ENCODE results near the gene DPP6. TPM values are rescaled to one million over a fixed set of nuclear protein-coding genes. Genes with fewer than 3 reads are reported as not detected.

The DPP6 gene
- total RNA-seq, 4 donors from 2014 or later = 0.94 to 1.9 TPM; not detected in 2

- ATAC-seq (no peak), DNase-seq (no peak)
- TF ChIP-seq POLR2A (IDR thresholded peaks at IDR 0.05) (no peak), CTCF (IDR thresholded peaks at IDR 0.05 in 4 of 5, conservative IDR thresholded peaks at IDR 0.05 in 1 of 5) (no peak)
- in situ Hi-C loops (cut with MboI; ENCODE audit: low sequenced_read_pairs in 4 of 4) (loop anchor here in 1 of 4 donors (25.0 kb wide), 1 partner anchor 272 kb away; no protein-coding TSS in a partner anchor), intact Hi-C loops (cut with DNase I; ENCODE audit: low total_unique reads) (no loop called here)
- peaks cover 0 to under 1% (median 0%) of the 10 kb centered on the region in 3 donors for H3K27me3 ChIP-seq
- no peaks in the 10 kb centered on the region for H3K36me3 ChIP-seq
- H3K4me3 ChIP-seq = no peak overlapping the region
- no peaks in the 10 kb centered on the region for H3K9me3 ChIP-seq
- peaks cover 0 to 3% of the 10 kb centered on the region in 2 donors for H3K4me1 ChIP-seq
- H3K27ac ChIP-seq = no peak overlapping the region
Measured at GRCh38 chr7:154915600-154915999, 863.4 kb downstream of the DPP6 start.

- DNase-seq (no peak), ATAC-seq (no peak)
- TF ChIP-seq POLR2A (IDR thresholded peaks at IDR 0.05) (no peak), CTCF (IDR thresholded peaks at IDR 0.05 in 4 of 5, conservative IDR thresholded peaks at IDR 0.05 in 1 of 5) (no peak)
- Histone ChIP-seq H3K27ac (no peak overlapping the region), H3K4me1 (peaks cover 0 to 3% of the 10 kb centered on the region in 2 donors), H3K4me3 (no peak overlapping the region), H3K27me3 (no peaks in the 10 kb centered on the region), H3K36me3 (no peaks in the 10 kb centered on the region), H3K9me3 (no peaks in the 10 kb centered on the region)
- in situ Hi-C loops (cut with MboI; ENCODE audit: low sequenced_read_pairs in 4 of 4) (loop anchor here in 1 of 4 donors (25.0 kb wide), 1 partner anchor 271 kb away; no protein-coding TSS in a partner anchor), intact Hi-C loops (cut with DNase I; ENCODE audit: low total_unique reads) (no loop called here)
Measured at GRCh38 chr7:154916381-154916780, 864.2 kb downstream of the DPP6 start.

- TF ChIP-seq CTCF (IDR thresholded peaks at IDR 0.05 in 4 of 5, conservative IDR thresholded peaks at IDR 0.05 in 1 of 5) = no peak
- TF ChIP-seq POLR2A (IDR thresholded peaks at IDR 0.05) = no peak
- H3K9me3 ChIP-seq = no peaks in the 10 kb centered on the region
- in situ Hi-C loops (cut with MboI; ENCODE audit: low sequenced_read_pairs in 4 of 4) (loop anchor here in 1 of 4 donors (25.0 kb wide), 1 partner anchor 270 kb away; no protein-coding TSS in a partner anchor), intact Hi-C loops (cut with DNase I; ENCODE audit: low total_unique reads) (no loop called here)
- no peaks in the 10 kb centered on the region for H3K36me3 ChIP-seq
- H3K27ac ChIP-seq = no peak overlapping the region
- H3K4me3 ChIP-seq = no peak overlapping the region
- ATAC-seq (no peak), DNase-seq (no peak)
- H3K27me3 ChIP-seq = no peaks in the 10 kb centered on the region
- H3K4me1 ChIP-seq = peaks cover 0 to 3% of the 10 kb centered on the region in 2 donors
Measured at GRCh38 chr7:154916856-154917807, 864.9 kb downstream of the DPP6 start.

DNA sequence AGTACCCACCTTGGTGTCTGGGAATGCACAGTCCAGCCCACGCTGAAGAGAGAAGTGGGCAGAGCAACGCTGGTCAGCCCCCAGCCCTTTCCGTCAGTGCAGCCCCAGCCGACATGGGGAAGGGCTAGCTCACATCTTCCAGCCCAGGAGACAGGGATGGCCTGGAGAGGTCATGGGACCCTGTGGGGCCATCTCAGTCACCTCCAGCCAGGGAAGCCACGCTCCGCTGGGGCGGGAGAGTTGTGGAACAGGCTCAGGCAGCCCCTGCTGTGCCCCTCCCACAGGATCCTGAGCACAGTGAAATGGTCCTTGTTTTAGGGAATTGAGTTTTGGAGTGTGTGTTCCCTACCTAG is 865.6 kb downstream of the DPP6 start:
- TF ChIP-seq CTCF (IDR thresholded peaks at IDR 0.05 in 4 of 5, conservative IDR thresholded peaks at IDR 0.05 in 1 of 5) = no peak
- no peak for TF ChIP-seq POLR2A (IDR thresholded peaks at IDR 0.05)
- H3K27ac ChIP-seq = no peak overlapping the region
- intact Hi-C loops (cut with DNase I; ENCODE audit: low total_unique reads) = no loop called here
- no peaks in the 10 kb centered on the region for H3K36me3 ChIP-seq
- no peak for DNase-seq
- H3K9me3 ChIP-seq = no peaks in the 10 kb centered on the region
- H3K4me1 ChIP-seq = peaks cover 0 to 3% of the 10 kb centered on the region in 2 donors
- H3K4me3 ChIP-seq = no peak overlapping the region
- ATAC-seq = no peak
- in situ Hi-C loops (cut with MboI; ENCODE audit: low sequenced_read_pairs in 4 of 4) = loop anchor here in 1 of 4 donors (25.0 kb wide), 1 partner anchor 270 kb away; no protein-coding TSS in a partner anchor
- H3K27me3 ChIP-seq = no peaks in the 10 kb centered on the region
